Superior temporal gyrus (tissue), 1 donor: Measurements from ENCODE around the gene SPAM1.
"Not testable (repeated sequence)": the region's sequence is repeated elsewhere in the genome, so short reads cannot be mapped to it uniquely, and the experiment has no call there.

Experiments used
- DNase-seq: peaks from one replicate; pipeline ENCODE4 v3.0.0-alpha.2; 2016; ENCODE audit errors: extremely low spot score

The SPAM1 gene

GRCh38 chr7:123958186-123958703 is 33.2 kb downstream of the SPAM1 start:
- DNase-seq: no peak

- no peak for DNase-seq
Measured at GRCh38 chr7:123961771-123962170, 36.7 kb downstream of the SPAM1 start.

- peak; percentile 86 for DNase-seq
Measured at GRCh38 chr7:123966936-123967335, 41.9 kb downstream of the SPAM1 start.

DNA sequence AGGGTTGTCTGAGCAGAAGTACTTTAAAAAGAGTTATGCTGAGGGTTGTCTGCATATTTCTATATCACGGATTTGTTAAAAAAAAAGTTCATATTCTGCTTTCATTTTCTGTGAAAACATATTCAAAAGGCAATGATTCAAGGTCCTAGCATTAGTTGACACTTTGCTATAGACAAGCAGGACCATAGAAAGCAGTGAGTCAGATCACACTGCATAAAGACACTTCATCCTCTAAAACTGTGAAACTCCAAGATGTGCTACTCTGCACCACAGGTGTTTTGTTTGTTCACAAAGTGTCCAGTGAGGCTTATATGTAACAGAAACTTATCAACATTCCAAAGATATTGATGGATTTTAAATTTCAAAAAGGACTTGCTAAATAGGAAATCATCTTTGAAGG is 47.0 kb downstream of the SPAM1 start:
- no peak for DNase-seq

GRCh38 chr7:123972831-123973230 is 47.8 kb downstream of the SPAM1 start:
- DNase-seq: no peak

DNA sequence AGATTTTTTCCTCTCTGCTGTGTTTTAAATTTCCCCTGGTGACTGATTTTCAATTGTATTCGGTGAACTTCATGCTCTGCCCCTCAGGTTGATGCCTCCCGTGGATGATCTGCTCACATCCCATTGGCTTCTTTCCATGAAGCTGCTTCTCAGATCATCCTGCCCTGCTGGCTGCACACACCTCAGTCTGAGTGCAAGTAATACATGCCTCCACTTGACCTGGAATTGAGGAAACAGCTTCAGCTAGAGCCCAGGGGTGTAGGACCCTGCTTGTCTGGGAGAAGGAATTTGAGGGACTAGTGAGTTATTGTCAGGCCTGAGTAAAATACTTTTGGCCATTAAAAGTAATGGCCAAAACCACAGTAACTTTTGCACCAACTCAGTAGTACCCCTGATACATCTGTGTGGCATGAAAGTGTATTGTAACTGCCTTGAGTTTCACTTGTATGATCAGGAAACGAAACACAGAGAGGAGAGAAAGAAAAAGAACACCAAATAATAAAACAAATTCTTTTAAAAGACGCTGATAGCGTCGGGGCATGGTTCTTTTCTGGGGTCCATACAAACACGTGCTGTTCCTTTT is 49.4 kb downstream of the SPAM1 start:
- no peak for DNase-seq

DNA sequence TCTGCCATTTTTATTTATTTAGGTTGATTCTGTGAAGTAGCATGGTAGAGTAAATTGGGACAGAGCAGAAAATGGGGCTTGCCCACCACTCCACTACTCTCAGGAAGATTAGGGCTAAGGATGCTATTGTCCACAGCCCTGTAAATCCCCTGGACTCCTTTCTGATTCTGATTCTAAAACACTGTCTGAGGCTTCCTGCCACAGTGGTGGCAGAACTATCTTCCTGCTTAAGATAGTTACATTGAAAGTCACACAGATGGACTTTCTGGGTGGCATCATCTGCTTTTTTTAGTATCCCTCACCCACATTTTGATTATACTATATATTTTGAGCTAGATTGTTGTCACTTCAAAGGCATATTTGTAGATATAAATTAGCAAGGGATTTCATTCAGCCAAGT is 50.0 kb downstream of the SPAM1 start:
- DNase-seq: no peak

- no peak for DNase-seq
Measured at GRCh38 chr7:123977081-123977480, 52.0 kb downstream of the SPAM1 start.

DNA sequence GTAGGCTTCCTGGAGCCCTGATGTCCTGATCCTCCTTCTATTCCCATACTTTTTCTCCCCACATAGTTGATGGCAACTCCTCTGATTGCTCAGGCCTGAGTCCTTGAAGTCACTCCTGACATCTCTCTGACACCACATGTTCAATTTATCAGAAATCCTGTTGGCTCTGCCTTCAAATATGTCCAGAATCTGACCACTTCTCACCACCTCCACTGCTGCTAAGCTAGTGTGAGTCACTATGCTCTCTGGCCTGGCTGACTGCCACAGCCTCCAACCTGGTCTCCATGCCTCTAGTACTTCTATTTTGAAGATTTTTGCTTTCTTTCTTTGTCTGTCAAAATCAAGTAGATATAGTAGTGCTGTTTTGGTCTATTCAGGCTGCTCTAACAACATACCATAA is 54.8 kb downstream of the SPAM1 start:
- DNase-seq: no peak

DNA sequence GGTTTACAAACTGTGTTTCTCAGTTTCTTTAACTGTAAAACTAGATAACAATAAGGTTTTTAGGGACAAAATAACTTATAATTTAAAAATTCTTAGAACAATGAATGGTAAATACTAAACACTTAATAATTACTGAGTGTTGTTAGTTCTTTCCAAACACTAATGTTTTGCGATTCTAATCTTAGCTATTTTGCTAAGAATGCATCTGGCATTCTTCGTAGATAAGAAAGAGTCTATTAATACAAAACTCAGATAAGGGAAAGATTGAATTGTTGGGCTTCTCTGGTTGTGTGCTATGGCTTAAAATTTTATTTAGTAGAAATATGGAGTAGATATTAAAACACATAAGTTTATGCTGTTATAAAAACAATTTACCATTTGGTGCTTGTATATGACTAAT is 62.4 kb downstream of the SPAM1 start:
- DNase-seq: no peak

DNA sequence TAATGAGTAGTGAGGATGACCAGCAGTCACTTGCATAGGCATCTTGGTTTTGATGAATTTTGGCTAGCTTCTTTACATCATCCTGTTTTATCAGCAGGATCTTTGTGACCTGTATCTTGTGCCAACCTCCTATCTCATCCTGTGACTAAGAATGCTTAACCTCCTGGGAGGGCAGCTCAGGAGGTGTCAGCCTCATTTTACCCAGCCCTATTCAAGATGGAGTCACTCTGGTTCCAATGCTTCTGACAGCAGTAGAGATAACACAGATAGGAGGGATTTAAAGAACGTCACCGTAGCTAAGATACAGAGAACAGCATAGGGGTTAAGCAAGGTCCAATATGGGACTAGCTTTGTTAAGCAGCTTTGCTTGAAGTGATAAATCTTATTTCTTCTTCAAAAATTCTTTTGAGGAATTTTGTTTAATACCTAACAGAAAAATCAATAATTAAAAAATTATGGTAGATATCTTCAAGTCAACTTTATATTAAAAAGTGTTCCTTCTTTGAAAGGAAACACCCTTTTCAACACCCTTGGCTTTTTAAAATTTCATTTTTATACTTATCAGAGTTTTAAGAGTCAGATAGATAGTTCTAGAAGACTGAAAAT is 68.0 kb downstream of the SPAM1 start:
- DNase-seq: no peak

- no peak for DNase-seq
Measured at GRCh38 chr7:123993996-123994395, 69.0 kb downstream of the SPAM1 start.

GRCh38 chr7:123994449-123994848 is 69.4 kb downstream of the SPAM1 start:
- DNase-seq: peak; percentile 87

DNA sequence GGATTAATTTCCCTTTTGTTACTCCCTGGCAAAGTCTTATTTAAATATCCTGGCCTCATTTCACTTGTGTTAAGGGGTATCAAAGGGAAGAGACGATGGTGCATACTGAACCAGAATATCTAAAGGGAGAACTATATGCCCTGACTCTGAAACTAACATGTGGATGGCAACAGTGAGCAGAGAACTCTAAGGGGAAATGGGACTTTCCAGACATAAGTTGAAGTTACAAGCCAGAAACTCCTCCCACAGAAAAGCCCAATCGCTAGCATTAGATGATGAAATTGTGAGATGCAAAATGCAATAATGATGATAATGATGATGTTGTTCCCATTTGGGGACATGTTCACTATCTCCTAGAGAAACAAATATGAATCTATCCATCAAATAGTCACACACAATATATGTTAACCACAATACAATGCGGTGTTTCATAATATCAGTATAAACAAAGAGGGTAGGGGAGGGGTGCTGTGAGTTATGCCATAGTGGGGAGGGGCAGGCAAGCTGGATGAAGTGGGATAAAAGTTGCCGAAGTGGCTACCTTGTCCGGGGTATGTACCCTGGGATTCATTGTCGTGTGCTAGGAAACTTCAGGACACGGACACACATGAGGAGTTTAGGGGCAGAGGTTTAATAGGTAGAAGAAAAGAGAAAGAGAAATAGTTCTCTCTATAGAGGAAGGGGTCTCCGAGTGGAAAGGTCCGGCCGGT is 70.7 kb downstream of the SPAM1 start:
- peak; percentile 36 for DNase-seq

DNA sequence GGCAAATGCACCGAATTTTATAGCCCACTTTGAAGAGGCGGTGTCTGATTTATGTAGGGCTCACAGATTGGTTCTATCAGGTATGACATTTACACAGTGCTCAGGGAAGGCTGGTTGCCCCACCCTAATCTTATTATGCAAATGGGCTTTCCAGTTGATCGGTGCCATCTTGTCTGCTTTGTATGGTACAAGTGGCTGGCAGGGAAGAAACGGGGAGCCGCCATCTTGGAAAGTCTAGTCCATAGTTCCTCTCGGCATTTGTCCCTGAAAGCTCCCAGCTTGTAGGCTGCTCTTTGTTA is 71.2 kb downstream of the SPAM1 start:
- DNase-seq: no peak

GRCh38 chr7:123998921-123999320 is 73.9 kb downstream of the SPAM1 start:
- no peak for DNase-seq

DNA sequence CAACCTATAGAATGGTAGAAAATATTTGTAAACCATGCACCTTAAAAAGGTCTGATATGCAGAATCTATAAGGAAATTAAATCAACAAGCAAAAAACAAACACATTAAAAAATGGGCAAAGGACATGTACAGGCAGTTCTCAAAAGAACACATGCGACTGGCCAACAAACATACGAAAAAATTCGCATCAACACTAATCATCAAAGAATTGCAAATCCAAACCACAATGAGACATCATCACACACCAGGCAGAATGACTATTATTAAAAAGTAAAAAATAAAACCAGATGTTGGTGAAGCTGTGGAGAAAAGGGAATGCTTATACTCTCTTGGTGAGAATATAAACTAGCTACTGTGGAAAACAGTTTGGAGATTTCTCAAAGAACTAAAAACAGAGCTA is 74.7 kb downstream of the SPAM1 start:
- no peak for DNase-seq

DNA sequence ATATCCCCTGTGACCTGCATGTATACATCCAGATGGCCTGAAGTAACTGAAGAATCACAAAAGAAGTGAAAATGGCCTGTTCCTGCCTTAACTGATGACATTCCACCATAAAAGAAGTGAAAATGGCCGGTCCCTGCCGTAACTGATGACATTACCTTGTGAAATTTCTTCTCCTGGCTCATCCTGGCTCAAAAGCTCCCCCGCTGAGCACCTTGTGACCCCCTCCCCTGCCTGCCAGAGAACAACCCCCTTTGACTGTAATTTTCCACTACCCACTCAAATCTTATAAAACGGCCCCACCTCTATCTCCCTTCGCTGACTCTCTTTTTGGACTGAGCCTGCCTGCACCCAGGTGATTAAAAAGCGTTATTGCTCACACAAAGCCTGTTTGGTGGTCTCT is 83.3 kb downstream of the SPAM1 start:
- not testable (repeated sequence) for DNase-seq

DNA sequence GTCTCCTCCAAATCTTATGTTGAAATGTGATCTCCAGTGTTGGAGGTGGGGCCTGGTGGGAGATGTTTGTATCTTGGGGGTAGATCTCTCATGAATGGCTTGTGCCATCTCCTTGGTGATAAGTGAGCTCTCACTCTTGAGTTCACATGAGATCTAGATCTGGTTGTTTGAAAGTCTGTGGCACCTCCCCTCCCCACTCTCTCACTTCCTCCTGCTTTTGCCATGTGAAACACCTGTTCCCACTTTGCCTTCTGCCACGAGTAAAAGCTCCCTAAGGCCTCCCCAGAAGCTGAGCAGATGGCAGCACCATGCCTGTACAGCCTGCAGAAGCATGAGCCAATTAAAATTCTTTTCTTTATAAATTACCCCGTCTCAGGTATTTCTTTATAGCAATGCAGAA is 84.3 kb downstream of the SPAM1 start:
- DNase-seq: no peak
